Activated effector memory CD4-positive, alpha-beta T cell treated with Interleukin-2 at 50 U/mL for 16 hours (primary cell): ENCODE results near the gene DCXR.

ENCODE experiments used
- DNase-seq: peaks from one replicate; pipeline ENCODE4 v3.0.0-alpha.2; 2020

DCXR gene

DNA sequence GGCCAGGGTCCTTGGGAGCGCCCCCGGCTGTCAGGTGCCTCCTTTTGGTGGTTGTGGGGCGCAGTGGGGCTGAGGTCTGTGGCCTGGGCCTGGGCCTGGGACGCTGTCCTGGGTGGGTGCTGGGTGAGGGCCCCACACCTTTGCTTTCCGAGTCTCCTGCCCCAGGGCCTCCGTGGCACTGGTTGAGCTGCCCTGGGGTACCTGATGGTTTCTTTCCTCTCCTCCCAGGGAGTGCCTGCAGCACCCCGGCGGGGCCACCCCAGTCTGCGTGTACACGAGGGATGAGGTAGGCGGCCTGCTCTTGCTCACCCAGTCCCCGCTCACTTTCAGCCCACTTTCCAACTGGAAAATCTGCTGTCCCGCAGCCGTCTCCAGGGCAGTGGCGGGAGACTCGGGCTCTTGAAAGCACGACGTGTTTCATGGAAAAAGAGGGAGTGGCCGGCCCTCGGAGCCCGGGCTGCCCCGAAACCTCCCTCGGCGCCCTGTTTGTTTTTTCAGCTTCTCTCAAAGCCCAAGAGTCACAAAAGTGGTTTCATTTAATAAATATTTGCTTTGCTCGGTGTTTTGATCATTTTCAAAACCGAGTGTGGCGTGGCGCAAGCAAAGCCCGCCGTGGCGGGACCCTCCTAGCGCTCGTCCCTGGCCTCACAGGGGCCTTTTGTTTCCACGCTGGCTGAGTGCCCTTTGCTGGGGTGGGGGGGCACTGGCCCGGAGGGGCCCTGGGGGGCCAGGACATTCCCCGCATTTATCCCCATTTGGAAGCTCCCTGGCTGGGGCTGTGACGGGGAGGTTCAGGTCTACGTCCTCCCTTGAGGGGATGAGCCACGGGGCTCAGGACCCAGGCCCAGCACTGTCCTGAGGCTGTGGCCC is 42.7 kb downstream of the DCXR start:
- no peak for DNase-seq

DNA sequence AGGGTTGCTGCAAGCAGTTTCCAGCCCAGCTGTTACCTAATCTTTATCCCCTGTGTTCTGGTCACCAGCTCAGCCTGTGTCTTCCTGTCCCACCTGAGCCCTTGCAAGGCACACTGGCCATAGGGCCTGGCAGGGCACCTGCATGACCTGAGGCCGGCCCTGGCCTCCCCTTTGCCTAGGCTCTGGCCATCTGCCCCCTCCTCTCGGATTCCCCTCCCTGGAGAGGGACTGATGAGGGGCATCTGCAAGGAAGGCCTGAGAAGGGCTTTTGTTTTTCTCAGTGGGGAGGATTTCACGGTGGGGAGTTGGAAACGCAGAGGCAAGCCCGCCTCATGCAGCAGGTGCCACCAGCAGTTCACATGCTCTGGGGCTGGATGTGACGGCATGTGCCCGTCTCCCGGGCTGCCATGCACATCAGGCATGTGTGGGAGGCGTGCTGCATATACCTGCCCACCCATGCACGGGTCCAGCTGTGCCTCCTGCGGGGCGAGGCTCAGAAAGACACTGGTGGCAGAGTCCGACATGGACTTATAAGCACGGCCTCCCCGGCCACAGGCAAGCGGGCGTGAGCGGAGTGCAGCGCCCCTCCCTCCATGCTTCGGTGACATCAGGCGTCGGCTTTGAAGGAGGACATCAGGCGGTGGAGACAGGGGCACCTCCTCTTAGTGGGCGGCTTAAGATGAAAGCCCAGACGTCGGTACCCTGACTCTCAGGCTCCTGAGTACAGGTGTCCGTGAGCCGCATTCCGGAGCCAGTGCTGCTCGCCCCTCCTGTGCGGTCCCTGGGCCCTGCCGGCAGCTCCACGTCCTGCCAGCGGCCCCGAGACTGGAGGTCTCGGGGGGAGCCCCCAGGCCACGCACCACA is 43.5 kb downstream of the DCXR start:
- DNase-seq, result no peak

DNA sequence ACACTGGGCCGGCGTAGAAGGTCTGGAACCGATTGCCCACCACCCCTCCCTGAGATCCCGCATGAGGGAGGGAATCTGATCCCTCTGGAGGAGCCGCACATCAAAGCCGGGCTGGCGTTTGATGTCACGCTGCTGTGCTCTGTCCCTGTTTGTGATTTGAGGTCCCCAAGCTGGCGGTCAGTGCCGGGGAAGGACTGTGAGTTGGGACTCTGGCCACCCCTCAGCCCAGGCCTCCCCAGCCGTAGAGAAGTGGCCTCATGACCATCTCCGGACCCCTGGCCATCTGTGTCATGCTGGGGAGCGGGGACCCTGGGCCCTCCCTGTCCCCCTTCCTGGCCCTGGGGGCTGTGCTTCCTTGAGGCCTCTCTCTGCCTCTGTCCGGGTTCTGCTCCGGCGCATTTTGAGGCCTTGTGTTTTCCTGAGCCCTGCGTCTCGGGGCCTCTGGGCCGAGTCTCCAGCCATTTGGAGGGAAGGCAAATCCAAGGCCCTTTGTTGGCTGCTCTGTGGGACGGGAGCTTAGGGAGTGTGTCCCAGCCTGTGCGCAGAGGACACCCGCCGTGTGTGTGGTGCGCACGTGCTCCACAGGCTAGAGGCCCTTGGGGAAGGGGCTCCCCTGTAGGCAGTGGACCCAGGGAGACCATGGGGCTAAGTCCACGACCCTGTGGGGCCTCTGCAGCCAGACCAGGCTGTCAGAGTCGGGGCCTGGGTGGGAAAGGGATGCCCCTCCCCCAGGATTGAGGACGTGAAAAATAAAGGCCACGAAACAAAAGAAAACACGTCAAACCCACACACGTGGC is 45.0 kb downstream of the DCXR start:
- no peak for DNase-seq

DNA sequence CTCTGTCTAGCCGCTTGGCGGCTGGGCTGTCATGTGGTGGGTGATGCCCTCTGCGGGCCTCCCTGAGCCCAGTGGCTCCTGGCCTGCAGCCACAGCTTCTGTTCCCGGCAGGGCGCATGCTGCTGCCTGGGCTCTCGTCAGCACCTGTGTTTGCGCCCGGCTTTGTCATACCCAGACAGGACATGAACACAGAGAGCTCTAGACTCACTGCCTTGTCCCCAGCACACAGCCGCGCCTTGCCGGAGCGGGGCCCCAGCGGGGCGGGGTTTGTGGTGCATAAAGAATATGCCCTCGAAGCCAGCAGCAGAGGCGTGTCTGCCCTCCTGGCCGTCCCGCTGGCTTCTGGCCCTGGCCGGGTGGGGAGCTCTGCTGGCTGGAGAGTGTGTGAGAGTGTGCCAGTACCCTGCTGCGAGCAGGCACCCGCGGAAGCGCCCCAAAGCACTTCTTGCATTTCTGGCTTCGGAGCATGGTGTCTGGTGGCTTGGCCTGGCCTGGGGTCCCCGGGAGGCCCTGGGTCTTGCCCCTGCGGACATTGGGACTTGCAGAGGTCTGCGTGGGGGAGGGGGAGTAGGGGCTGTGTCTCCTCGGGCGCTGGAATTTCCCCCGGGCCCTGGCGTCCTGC is 45.7 kb downstream of the DCXR start:
- DNase-seq, result no peak

DNA sequence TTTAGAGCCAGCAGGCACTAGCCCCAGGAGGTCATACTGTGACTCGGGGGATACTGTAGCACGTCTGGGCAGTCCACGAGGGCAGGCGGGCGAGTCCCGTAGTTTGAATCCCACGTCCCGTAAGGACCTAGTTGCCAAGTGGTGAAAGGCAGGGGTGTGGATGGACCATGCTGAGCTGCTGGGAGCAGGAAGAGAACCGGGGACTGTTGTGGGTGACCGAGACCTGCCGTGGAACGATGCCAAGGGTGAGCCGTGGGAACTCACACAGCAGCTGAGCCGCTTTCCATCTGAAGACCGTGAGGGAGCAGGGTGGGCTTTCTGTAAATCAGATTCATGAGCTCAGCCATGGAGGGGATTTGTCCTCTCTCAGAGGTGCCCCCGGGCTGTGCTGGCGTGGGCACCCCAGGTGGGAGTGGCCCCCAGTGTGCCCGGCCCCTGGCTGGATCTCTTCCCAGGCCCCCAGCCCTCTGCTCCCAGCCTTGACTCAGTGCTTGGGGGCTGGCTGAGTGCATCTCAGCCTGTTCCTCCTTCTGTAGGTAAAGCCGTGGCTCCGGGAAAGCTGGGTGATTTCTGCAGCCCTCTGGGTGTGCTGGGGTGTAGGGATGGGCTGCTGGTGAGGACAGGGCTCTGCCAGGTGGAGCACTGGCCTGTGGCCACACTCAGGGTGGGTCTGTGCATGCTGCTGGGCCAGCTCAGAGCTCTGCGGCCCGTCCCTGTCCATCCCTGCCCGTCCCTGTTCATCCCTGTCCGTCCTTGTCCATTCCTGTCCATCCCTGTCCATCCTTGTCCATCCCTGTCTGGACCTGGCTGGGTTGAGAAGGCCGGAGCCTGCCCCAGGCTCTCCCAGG is 46.4 kb downstream of the DCXR start:
- DNase-seq, result no peak

DNA sequence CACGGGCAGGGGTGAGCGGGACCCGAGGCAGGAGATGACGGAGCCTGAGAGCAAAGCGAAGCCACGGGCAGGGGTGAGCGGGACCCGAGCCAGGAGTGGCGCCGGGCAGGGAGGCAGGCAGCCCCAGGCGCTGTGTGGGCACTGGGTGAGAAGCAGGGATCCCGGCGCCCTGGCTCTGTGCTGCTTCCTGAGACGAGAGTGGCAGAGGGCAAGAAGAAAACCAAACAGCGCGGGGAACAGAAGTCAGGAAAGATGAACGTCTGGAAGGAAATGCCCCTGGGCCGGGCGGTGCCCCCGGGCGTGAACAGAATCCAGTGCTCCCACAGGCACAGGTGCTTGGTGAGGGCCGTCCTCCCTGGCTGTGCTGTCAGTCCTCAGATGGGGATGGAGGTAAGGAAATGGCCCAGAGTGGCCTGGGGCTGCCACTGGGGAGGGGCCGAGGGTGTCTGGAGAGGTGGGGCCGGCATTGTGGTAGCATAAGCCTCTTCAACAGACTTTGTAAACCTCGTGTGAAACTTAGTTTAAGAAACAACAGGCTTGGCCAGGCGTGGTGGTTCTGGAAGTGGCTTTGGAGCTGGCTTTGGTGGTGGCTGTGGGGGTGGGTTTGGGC is 50.2 kb downstream of the DCXR start:
- no peak for DNase-seq

DNA sequence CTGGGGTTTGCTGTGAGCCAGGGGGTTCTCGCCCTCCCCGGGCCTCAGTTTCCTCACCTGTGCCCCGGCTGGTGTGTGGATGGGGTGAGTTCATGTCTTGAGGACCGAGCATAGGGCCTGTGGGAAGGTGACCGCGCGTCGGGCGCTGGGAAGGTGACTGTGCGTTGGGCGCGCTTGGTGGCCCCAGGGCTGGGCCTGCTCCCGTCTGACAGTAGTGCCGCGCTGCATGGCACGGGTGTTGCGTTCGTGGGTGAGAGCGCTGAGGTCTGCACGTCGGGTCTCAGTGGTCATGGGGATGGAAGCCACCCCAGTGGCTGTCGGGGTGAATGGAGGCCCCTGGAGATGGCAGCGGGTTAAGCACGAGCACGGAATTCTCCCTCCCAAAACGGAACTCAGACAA is 50.9 kb downstream of the DCXR start:
- DNase-seq, result no peak
